ENCODE results near the gene CNNM3. TPM values are rescaled to one million over a fixed set of nuclear protein-coding genes. Genes with fewer than 3 reads are reported as not detected.
A peak's percentile ranks its signal among the peaks of the same experiment; 100 is the strongest.
"Not testable (repeated sequence)": the region's sequence is repeated elsewhere in the genome, so short reads cannot be mapped to it uniquely, and the experiment has no call there.

The CNNM3 gene
- total RNA-seq (2014; rRNA removed; shearing (Covaris generic)) = 5.9 and 6.1 TPM in 2 replicates

DNA sequence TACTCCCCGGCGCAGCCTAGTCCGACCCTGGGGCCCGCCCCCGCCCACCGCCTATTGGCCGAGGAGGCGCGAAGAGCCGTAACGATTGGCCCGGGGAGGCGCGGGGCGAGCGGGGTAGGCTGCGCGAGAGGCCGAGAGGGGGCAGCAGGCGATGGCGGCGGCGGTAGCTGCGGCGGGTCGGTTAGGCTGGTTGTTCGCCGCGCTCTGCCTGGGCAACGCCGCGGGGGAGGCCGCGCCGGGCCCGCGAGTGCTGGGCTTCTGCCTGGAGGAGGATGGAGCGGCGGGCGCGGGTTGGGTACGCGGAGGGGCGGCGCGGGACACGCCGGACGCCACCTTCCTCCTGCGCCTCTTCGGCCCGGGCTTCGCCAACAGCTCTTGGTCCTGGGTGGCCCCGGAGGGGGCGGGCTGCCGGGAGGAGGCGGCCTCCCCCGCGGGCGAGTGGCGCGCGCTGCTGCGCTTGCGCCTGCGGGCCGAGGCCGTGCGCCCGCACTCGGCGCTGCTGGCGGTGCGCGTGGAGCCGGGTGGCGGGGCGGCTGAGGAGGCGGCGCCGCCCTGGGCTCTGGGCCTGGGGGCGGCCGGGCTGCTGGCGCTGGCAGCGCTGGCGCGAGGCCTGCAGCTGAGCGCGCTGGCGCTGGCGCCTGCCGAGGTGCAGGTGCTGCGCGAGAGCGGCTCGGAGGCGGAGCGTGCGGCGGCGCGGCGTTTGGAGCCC lies at the start of gene CNNM3:
Gene CNNM3 (plus strand): TSS at position 142 of the 709 bp plus-strand sequence. CDS start 10 bp downstream, at position 152.
- DNase-seq (ENCODE audit: low read depth) = peak; percentile 87

DNA sequence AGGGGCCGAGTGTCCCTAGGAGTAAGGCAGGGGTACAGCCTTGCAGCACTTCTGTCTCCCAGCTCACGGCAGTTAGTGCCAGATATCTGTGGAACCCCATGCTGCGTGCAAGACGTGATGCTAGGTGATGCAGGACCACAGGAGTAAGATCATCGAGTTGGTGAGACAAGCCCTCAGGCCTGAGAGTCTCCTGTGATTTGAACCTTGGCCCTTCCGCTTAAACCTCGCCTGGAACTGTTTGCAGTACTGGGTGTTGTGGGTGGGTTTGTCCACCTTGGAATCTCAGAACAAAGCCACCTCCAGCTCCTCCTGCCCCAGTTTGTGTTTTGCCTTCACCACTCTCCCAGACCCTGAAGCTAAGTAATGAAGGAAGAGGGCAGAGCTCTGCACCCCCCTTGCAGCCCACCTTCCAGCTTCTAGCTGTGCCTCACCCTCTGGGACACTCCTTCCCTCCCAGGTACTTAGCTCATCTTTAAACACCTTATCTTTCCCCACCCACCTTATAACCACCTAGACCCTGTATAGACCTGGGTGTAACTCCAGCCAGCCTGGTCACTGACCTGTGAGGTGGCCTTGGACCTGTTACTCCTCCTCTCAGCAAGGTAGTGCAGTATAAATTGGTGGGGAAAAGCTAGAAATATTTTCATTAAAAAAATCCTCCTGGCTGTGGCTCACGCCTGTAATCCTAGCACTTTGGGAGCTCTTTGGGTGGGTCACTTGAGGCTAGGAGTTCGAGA lies 48.8 kb upstream of the CNNM3 start:
- DNase-seq (ENCODE audit: low read depth) = no peak

DNA sequence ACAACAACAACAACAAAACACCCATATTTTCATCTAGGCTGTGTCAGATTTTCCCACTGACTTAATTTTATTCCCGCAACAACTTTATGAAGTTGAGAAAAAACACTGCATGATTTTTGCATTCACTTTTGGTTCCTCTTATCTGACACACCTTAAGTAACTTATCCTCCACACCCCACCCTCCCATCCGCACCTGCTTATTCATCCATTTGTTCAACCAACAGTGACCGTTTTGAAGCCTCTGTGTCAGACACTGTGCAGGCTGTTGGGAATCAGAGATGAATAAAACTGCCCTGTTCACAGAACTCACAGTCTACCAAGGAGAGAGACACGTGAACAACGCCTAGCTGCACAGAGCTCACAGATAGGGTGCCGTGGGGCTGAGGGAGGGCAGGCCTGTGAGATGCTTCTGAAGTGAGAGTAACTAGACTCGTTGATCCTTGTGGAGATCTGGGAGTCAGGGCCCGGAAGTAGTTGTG lies 47.9 kb upstream of the CNNM3 start:
- no peak for DNase-seq (ENCODE audit: low read depth)

DNA sequence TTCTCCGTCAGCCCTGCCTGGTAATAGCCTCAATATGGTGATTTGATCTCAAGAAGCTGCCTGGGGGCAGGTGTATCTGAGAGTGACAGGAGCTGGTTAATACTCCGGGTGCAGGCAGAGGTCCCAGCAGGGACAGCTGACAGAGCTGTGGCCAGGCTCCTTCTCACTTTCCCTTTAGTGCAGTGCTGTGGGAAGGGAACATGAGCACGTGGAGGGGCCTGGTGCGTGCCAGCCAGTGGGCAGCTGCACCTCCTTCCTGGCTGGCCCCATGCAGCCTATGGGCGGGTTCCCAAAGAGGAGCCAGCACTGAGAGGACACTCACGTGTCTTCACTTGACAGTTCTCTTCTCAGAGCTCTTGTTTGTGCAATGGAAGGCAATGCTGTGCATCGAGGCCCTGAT lies 46.3 kb upstream of the CNNM3 start:
- DNase-seq (ENCODE audit: low read depth) = no peak

DNA sequence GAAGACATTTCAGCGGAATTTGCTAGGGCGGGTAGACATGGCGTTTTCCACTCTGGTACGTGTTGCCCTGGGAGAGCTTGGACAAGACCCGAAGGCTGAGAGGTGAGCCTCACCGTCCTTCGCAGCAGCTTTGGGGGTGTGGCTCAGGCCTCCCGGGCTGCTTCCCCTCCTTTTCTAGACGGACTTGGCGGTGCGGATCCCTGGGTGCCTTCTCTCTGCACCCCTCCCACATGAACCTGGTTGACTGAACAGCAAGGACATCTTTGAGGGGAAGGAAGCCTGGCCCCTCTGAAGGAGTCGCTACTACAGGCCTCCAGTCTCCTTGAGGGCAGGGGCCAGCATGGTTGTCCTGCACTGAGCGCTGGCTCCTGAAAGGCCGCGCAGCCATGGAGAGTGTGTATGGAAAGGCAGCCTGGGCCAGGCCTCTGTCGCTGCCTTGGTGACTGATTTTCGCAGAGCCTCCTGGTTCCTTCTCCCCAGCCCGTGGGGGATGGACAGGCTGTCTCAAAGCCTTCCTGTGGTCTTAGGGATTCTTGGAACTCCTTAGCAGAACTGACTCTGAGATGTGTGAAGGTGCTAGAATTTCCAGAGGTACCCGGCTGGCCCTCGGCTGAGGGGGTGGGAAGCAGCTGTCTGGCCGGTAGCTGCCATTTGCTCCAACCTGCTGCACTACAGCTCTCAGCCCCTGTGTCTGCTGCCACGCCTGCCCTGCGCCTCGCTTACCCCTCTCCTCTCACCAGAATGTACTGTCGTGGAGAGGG lies 45.4 kb upstream of the CNNM3 start:
- DNase-seq (ENCODE audit: low read depth) = no peak

DNA sequence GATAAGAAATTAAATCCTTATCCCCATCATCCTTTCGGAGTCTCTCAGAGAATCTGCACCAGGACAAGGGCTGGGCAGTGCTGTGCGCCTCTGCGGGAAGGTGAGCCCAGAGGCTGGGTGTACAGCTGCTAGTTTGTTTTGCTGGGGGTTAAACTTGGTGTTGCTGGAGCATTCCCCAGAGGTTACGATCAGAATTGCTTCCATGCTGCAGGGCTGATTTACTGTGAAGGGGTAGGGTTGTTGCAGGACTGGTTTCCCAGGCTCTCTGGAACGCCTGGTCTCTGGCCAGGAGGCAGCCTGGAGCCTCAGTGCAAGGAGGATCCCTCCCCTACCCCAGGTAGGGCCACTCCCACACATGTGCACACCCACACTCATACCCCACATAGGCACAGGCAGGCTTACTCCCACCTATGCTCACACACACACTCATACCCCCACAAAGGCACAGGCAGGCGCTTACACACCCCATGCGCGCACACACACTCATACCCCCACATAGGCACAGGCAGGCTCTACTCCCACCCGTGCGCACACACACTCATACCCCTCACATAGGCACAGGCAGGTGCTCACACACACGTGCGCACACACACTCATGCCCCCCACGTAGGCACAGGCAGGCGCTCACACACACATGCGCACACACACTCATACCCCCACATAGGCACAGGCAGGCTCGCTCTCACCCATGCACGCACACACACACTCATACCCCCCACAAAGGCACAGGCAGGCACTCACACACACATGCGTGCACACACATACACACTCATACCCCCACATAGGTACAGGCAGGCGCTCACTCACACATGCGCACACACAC lies 44.1 kb upstream of the CNNM3 start:
- no peak for DNase-seq (ENCODE audit: low read depth)

DNA sequence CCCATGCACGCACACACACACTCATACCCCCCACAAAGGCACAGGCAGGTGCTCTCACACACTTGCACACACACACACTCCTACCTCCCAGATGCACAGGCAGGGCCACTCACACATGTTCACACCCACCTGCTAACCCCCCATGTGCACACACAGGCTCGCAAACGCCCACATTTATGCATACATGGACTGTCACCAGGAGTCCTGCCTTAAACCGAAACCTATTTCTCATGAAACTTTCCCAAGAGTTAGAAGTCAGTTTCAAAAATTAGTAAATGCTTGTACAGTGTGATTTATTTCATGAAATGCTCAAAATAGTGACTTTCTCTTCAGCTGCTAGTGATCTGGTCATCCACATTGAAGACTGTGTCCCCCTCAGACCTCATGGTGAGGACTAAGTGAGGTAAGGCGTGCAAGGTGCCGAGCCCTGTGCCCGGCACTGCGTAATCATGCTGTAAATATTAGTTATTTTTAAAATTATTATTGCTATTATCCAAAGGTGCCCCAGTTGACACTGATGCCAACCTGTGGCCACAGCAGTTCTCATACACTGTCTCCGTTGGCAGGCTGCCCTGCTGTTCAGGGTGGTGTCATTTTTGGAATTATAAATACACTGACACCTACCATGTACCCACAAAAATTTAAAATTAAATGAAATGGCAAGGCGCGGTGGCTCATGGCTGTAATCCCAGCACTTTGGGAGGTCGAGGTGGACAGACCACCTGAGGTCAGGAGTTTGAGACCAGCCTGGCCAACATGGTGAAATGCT lies 43.0 kb upstream of the CNNM3 start:
- DNase-seq (ENCODE audit: low read depth) = no peak

DNA sequence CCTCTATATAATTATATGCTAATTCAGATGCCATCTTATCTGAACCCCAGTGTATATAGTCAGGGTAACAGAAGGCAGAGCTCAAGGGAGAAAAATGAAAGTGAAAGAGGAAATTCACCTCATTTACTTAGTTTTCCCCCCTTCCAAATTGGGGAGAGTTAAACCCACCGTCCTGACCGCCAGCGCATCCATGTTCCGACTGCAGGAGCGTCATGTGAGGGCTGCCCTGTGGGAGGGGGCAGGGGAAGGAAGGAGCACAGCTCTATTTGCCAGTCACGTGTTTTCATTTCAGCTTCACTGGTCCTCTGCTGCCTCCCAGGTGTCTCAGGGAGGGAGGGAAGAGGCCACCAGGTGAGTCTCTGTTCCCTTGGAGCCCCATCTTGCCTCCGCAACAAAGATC lies 42.1 kb upstream of the CNNM3 start:
- no peak for DNase-seq (ENCODE audit: low read depth)

DNA sequence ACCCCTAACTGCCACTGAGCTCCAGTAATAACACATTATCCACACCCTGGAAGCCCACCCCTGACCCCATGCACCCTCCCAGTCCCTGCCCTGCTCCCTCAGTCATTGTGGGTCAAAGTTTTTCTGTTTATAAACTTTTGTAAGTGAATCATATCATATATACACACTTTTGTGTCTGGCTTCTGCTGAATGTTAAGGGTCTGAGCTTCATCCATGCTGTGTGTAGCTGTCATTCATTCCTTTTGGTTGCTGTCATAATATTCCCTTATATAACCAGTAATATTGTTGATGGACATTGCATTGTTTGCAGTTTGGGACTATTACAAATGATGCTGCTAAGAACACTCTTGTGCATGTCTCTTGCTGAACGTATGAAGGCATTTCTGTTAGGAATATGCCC lies 40.9 kb upstream of the CNNM3 start:
- no peak for DNase-seq (ENCODE audit: low read depth)

DNA sequence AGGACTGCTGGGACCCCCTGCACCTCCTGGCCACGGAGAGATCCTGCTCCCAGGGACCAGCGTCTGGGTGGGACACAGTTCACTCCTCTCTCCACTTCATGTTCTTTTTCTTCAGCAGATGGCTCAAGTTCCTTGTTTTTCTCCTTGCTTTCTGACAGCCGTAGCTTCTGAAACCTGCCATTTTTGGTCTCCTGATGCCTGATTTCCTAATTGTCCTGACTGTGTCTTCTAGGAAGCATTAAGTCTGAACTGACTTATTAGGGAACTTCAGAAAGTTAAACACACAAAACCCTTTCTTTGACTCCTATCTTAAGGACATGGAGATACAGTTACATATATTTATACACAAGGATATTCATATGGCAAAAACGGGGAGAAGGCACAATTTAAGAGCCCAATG lies 32.7 kb upstream of the CNNM3 start:
- DNase-seq (ENCODE audit: low read depth) = no peak

DNA sequence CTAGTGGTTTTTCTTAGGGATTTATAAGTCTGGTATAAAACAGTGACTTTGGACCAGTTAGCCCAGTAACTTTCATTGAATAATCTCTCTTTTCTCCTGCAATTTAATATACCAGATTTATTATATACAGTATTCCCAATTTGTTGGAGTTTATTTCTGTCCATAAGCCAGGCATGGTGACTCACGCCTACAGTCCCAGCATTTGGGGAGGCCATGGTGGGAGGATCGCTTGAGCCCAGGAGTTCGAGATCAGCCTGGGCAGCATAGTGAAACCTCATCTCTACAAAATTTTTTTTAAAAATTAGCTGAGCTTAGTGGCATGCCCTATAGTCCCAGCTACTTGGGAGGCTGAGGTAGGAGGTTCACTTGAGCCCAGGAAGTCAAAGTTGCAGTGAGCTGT lies 28.7 kb upstream of the CNNM3 start:
- peak; percentile 28 for DNase-seq (ENCODE audit: low read depth)

DNA sequence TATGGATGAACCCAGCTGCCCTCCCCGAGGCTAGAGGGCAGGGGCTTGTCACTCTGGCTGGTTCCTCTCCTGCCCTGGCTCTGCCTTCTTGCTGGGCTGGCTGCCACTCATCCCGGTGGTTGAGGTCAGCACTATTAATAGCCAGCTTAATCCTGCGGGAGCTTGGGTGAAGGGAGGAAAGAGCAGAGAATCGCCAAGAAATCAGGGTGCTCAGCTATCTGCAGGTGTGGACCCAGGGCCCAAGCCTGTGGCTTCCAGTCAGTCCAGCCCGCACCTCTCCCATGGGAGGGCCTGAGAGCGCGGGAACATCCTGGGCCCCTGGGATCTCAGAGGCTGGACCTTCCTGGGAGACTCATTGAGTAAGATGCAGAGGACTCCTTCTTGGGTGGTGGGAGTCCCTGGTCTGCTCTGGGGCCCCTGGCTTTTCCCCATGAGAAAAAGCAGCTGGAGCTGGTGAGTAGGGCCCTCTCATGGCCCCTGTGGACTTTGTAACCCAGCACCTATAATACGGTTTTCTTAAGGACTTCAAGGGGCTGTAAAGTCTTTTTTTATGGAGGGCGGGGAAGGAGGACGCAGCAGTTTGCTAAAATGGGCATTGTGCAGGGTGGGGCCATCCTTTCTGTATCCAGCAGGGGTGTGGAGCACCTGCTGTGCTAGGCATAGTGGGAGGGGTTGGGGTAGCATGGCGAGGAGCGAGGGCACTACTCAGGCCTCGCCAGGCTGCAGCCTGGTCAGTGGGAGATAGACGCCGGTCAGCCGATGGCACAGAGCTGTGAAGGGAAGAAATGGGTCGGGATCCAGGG lies 27.4 kb upstream of the CNNM3 start:
- DNase-seq (ENCODE audit: low read depth) = peak; percentile 70

DNA sequence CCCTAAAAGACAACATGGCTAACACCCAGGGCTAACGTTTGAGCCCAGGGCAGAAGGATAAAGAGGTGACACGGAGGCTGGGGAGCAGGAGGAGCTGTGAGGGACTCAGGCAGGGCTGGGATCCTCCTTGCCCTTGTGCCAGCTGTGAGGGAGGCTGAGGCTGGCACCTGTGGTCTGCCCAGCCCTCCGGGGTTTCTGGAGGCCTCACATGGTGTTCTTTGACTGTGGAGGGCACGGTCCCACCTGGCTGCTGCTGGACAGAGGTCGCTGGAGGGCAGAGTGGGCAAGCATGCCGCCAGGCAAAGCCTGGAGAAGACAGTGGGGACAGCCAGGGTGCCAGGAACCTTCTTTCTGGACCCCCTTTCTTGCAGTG lies 26.8 kb upstream of the CNNM3 start:
- DNase-seq (ENCODE audit: low read depth) = no peak

DNA sequence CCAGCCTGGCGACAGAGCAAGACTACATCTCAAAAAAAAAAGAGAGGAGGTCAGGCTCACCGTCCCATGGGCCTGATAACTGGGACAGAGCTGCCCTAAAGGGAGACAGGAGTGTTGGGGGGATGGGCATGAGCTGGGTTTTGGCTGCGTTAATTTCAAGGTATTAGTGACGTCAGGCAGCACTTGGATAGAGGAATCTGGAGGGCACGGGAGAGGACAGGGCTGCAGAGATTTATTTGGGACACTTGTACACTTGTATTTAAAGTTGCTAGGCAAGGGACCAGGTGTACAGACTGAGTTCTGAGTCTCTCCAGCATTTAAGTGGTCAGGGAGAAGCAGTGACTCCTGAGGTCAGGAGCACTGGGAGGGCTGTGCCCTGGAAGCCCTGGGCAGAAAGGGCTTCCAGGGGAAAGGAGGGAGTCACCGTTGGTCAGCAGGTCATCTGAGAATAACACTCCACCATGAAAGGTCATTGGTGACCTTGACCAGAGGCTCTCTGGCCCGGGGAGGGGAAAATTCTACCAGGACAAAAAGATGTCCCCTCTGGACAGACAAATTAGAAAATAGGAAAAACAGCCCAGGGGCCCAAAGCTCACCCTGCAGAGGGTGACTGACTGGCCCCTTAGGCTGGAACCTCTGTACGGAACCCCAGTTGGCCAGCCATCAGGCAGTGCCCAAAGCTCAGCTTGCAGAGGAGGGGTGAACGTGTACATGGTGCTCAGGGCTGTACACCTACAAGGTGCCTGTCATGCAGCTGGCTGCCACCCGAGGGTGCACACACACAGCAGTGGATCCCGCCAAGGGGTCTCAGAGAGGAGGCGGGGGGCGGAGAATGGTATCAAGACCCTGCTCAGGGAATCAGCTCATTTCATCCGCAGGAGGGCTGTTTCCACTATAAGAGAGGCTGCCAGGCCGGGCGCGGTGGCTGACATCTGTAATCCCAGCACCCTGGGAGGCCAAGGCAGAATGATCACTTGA lies 23.0 kb upstream of the CNNM3 start:
- DNase-seq (ENCODE audit: low read depth) = no peak

DNA sequence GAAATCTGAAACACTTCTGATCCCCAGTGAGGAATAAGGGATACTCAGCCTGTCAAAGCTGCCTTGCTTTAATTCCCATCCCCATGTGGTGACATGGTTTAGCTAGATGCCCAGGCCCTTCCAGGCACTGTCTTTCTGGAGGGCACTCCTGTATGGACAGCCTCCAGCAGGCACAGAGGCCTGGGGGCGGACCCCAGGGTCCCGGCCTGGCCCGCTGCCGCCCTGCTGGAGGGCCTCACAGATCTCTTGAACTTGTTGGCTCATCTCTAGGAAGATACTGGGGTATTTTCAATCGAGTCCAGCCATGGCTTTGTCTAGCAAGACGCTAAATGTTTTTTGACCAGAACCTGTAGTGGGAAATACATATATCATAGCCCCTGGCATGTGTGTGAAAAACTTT lies 21.0 kb upstream of the CNNM3 start:
- DNase-seq (ENCODE audit: low read depth) = no peak

DNA sequence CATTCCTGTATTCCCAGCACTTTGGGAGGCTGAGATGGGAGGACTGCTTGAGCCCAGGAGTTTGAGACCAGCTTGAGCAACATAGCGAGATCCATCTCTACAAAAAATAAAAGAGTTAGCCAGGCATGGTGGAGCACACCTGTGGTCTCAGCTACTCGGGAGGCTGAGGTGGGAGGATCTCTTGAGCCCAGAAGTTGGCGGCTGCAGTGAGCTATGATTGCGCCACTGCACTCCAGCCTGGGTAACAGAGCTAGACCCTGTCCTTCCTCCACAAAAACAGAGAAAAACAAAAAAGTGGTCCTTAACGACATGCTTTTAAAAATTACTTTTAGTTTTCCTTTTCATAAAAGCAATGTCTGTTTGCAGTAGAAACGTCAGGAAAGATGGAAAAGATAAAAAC lies 19.6 kb upstream of the CNNM3 start:
- DNase-seq (ENCODE audit: low read depth) = not testable (repeated sequence)

DNA sequence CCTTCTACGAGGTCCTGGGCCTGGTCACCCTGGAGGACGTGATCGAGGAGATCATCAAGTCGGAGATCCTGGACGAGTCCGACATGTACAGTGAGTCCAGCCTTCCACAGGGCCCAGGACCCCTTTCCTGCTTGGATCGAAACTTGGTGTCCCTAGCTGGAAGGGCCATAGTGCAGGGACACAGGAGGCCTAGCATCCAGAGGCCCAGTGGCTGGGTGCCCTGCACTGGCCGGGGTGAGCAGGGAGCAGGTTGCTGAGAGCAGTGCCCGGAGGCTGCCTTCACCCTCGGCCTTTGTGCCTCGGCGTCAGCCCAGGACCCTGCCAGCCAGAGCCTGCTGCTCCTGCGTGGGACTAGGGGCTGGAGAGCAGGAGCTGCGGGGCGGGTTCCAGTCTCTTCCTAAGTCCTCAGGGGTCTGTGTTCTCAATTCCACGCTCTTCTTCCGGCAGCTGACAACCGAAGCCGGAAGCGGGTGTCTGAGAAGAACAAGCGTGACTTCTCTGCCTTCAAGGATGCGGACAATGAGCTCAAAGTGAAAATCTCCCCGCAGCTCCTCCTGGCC lies 18.9 kb upstream of the CNNM3 start:
- no peak for DNase-seq (ENCODE audit: low read depth)
